HepG2 (cell line): ENCODE data around the gene NPW. TPM values are rescaled to one million over a fixed set of nuclear protein-coding genes. Genes with fewer than 3 reads are reported as not detected.
A peak's percentile ranks its signal among the peaks of the same experiment; 100 is the strongest.

ENCODE experiments used
- AHDC1 ChIP-seq: sonication (generic); formaldehyde crosslinking; IDR thresholded peaks from 2 replicates; pipeline ENCODE4 v1.5.1; 2020; ENCODE audit warnings: mild to moderate bottlenecking, missing genetic modification reagents, borderline replicate concordance
- ATF6 ChIP-seq: sonication (generic); formaldehyde crosslinking; conservative IDR thresholded peaks from 2 replicates; pipeline ENCODE4 v1.4.0; 2020; ENCODE audit warnings: missing genetic modification reagents
- CCAR2 ChIP-seq: fragments of 200-400 bp; formaldehyde crosslinking; optimal IDR thresholded peaks from 2 replicates; pipeline ENCODE3; 2018; ENCODE audit warnings: low read depth, mild to moderate bottlenecking, low read length, moderate library complexity
- EZH2 ChIP-seq: conservative IDR thresholded peaks from 2 replicates; pipeline ENCODE4 v1.6.1; 2012; ENCODE audit warnings: mild to moderate bottlenecking, low read depth, low read length, moderate library complexity
- GTF2F1 ChIP-seq: fragments of 150-350 bp; IDR thresholded peaks from 2 replicates; pipeline ENCODE4 v1.6.1; 2014; ENCODE audit warnings: low read length
- MAZ ChIP-seq, 2 experiments: sonication (generic) in 1 of 2; formaldehyde crosslinking in 1 of 2; IDR thresholded peaks; 2 replicates each; pipeline versions ENCODE4 v1.5.0 to v1.6.1; 2012 to 2020; ENCODE audit warnings: low read depth in 2 of 2, mild to moderate bottlenecking in 2 of 2, borderline replicate concordance in 1 of 2, improper control_type of control experiment in 1 of 2, low read length in 1 of 2, missing genetic modification reagents in 1 of 2, moderate library complexity in 1 of 2
- MLXIP ChIP-seq: sonication (generic); formaldehyde crosslinking; IDR thresholded peaks from 2 replicates; pipeline ENCODE4 v1.9.0; 2021; ENCODE audit warnings: missing genetic modification reagents, borderline replicate concordance
- NR1H2 ChIP-seq: sonication (generic); formaldehyde crosslinking; IDR thresholded peaks from 2 replicates; pipeline ENCODE4 v1.8.1; 2022; ENCODE audit warnings: low read depth, missing genetic modification reagents, borderline replicate concordance
- POGZ ChIP-seq: sonication (generic); formaldehyde crosslinking; IDR thresholded peaks from 2 replicates; pipeline ENCODE4 v1.4.0; 2020; ENCODE audit warnings: mild to moderate bottlenecking, missing genetic modification reagents
- ZBTB26 ChIP-seq: IDR thresholded peaks from 2 replicates; pipeline ENCODE4 v1.6.1; 2016; ENCODE audit warnings: missing compliant biosample characterization, missing genetic modification reagents, borderline replicate concordance
- ZBTB44 ChIP-seq: sonication (generic); formaldehyde crosslinking; IDR thresholded peaks from 2 replicates; pipeline ENCODE4 v1.4.0; 2020; ENCODE audit warnings: missing genetic modification reagents
- polyA plus RNA-seq, 8 experiments: library from polyadenylated mRNA; depleted of rRNA in 3 of 8; stranded (reverse) in 7 of 8; unstranded in 1 of 8; fragments of >200 nt; fragmentation: Illumina TruSeq in 4 of 8; extraction: Trizol in 4 of 8; gene quantifications; 2 replicates each; pipeline versions ENCODE4 v1.2.1 to v1.2.3, GENCODE V29; 2011 to 2016; ENCODE audit warnings: low read depth in 4 of 8, missing spikeins in 1 of 8, mixed read lengths in 1 of 8; ENCODE audit not compliant: insufficient read depth in 1 of 8
- total RNA-seq, 5 experiments: library from RNA; depleted of rRNA; stranded (reverse); fragments of >200 nt; fragmentation: Illumina TruSeq; extraction: Trizol; gene quantifications; 2 replicates each; pipeline ENCODE4 v1.2.3, GENCODE V29; 2016; ENCODE audit warnings: low read depth in 1 of 5

NPW gene
- total and polyA plus RNA-seq, 2 of the 13 experiments (the other 11 are each of a cell fraction or from before 2014, with no cell fraction given): 0.24 to 0.97 TPM

GRCh38 chr16:2033057-2033908, 13.7 kb downstream of the NPW start (continued):
- TF ChIP-seq MLXIP (CRISPR knock-in tag): no peak
- TF ChIP-seq MAZ (IDR thresholded peaks at IDR 0.05; ENCODE audit: borderline replicate concordance, low read depth, low read length): no peak
- no peak for TF ChIP-seq MAZ (CRISPR knock-in tag; IDR thresholded peaks at IDR 0.05; ENCODE audit: low read depth)
- 0 out of 2 replicates have a peak, but pooled peaks have one; percentile 20 for TF ChIP-seq AHDC1
- TF ChIP-seq GTF2F1: no peak
- no peak for TF ChIP-seq ATF6 (CRISPR knock-in tag)
- TF ChIP-seq EZH2: no peak
- no peak for TF ChIP-seq NR1H2 (CRISPR knock-in tag)
- no peak for TF ChIP-seq ZBTB44 (CRISPR knock-in tag)
- no peak for TF ChIP-seq CCAR2
- TF ChIP-seq ZBTB26: no peak
- no peak for TF ChIP-seq POGZ (CRISPR knock-in tag)
